OCI-LY3 (cell line): Measurements from ENCODE around the gene KCMF1.

Experiments
- EZH2phosphoT487 ChIP-seq: fragments of 200-600 bp; shearing (Covaris generic); IDR thresholded peaks from 2 replicates; pipeline ENCODE4 v1.6.1; 2018; ENCODE audit warnings: antibody characterized with exemption, mixed run types, low read depth
- TF ChIP-seq, protein P1 (sequence below): fragments of 200-600, 300-600 bp; sonication (generic); IDR thresholded peaks from 2 replicates; pipeline ENCODE4 v1.5.1; 2014; ENCODE audit warnings: antibody characterized with exemption, low read length, low read depth

DNA sequence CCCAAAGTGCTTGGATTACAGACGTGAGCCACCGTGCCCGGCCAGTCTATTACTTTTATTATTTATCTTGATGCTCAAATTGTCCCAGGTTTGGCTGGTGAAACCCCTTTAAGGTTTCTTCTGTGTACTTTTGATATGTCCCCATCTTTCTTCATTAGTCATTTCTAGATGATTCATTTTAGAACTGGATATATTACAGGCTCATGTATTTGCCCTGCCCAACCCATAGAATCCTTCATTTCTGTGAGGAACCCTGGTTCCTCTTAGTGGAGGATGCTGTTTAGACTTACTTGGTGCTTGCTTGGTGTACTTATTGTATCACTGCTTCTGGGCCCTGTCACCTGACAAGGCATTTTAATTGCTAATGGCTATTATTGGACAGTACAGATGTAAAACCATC is 40.1 kb downstream of the KCMF1 start:
- TF ChIP-seq, protein P1, sequence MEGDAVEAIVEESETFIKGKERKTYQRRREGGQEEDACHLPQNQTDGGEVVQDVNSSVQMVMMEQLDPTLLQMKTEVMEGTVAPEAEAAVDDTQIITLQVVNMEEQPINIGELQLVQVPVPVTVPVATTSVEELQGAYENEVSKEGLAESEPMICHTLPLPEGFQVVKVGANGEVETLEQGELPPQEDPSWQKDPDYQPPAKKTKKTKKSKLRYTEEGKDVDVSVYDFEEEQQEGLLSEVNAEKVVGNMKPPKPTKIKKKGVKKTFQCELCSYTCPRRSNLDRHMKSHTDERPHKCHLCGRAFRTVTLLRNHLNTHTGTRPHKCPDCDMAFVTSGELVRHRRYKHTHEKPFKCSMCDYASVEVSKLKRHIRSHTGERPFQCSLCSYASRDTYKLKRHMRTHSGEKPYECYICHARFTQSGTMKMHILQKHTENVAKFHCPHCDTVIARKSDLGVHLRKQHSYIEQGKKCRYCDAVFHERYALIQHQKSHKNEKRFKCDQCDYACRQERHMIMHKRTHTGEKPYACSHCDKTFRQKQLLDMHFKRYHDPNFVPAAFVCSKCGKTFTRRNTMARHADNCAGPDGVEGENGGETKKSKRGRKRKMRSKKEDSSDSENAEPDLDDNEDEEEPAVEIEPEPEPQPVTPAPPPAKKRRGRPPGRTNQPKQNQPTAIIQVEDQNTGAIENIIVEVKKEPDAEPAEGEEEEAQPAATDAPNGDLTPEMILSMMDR: no peak
- no peak for TF ChIP-seq EZH2phosphoT487
